DMS153 (cell line): Measurements from ENCODE around the gene LCMT2.

Source experiments
- DNase-seq: peaks from one replicate; lab custom pipeline; 2025; lab: John Stamatoyannopoulos, UW

The LCMT2 gene

DNA sequence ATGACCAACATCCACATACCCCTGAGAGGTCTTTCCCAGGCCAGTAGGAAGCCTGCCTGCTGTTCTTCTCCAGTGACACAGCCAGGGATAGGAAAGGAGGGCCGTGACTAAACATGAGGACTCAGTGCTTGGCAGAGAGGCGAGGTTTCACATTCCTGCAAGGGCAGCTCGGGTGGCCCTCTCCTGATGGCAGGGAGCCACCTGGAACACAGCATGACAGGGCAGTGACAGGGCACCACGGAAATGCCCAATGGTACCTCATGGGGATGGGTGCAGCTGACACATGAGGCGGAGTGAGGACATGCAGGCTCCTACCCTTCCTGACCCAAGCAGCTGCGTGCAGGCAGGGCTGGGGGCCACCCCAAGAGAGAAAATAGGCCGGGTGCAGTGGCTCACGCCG lies 56.2 kb downstream of the LCMT2 start:
- DNase-seq = no peak
